Fibroblast of lung (primary cell): ENCODE data around the gene LRRC26. TPM values are rescaled to one million over a fixed set of nuclear protein-coding genes. Genes with fewer than 3 reads are reported as not detected.

Experiments used
- DNase-seq, 2 donors: peaks; one replicate each; pipeline versions ENCODE4 v3.0.0 to v3.0.0-alpha.2; 2010; ENCODE audit warnings: low read depth in 2 of 2
- H2AFZ ChIP-seq: 2 replicates; pipeline ENCODE4 v1.5.1; 2012; ENCODE audit warnings: low read length, control low read depth, inconsistent platforms
- H3K27ac ChIP-seq: 2 replicates; pipeline ENCODE4 v1.5.1; 2011; ENCODE audit warnings: low read length, control low read depth; ENCODE audit not compliant: insufficient read depth
- H3K27me3 ChIP-seq: 2 replicates; pipeline ENCODE4 v1.5.1; 2011; ENCODE audit warnings: mild to moderate bottlenecking, low read length; ENCODE audit not compliant: control insufficient read depth, insufficient read depth
- H3K36me3 ChIP-seq: 2 replicates; pipeline ENCODE4 v1.5.1; 2011; ENCODE audit warnings: low read length; ENCODE audit not compliant: control insufficient read depth, insufficient read depth
- H3K4me1 ChIP-seq: 2 replicates; pipeline ENCODE4 v1.5.1; 2011; ENCODE audit warnings: low read length; ENCODE audit not compliant: control insufficient read depth, insufficient read depth; ENCODE audit errors: extremely low read depth
- H3K4me2 ChIP-seq: 2 replicates; pipeline ENCODE4 v1.5.1; 2011; ENCODE audit warnings: low read length, control low read depth; ENCODE audit not compliant: insufficient read depth; ENCODE audit errors: extremely low read depth
- H3K4me3 ChIP-seq, 4 experiments: fragments of 200-600 bp in 1 of 4; sonication (generic) in 1 of 4; replicated peaks in 1 of 4; 2 replicates each; pipeline ENCODE4 v1.5.1; 2011 to 2016; ENCODE audit warnings: low read length in 4 of 4, low read depth in 3 of 4, mild to moderate bottlenecking in 3 of 4, control low read depth in 2 of 4, inconsistent platforms in 1 of 4, mixed read lengths in 1 of 4; ENCODE audit not compliant: insufficient read depth in 1 of 4; ENCODE audit errors: control extremely low read depth in 1 of 4
- H3K79me2 ChIP-seq: 2 replicates; pipeline ENCODE4 v1.5.1; 2012; ENCODE audit warnings: mild to moderate bottlenecking, low read length, inconsistent platforms; ENCODE audit not compliant: control insufficient read depth, insufficient read depth
- H3K9ac ChIP-seq: 2 replicates; pipeline ENCODE4 v1.5.1; 2011; ENCODE audit warnings: mild to moderate bottlenecking, low read length, control low read depth; ENCODE audit not compliant: insufficient read depth
- H3K9me3 ChIP-seq: 2 replicates; pipeline ENCODE4 v1.5.1; 2012; ENCODE audit warnings: low read depth, low read length; ENCODE audit not compliant: control insufficient read depth, insufficient read depth
- H4K20me1 ChIP-seq: 2 replicates; pipeline ENCODE4 v1.5.1; 2011; ENCODE audit warnings: low read length; ENCODE audit not compliant: control insufficient read depth, insufficient read depth; ENCODE audit errors: extremely low read depth
- EZH2 ChIP-seq: IDR thresholded peaks from 2 replicates; pipeline ENCODE4 v1.5.1; 2012; ENCODE audit warnings: low read length, control low read depth, mild to moderate bottlenecking; ENCODE audit errors: missing control alignments
- polyA plus RNA-seq, 2 donors: library from polyadenylated mRNA; depleted of rRNA in 1 of 2; stranded (reverse) in 1 of 2; unstranded in 1 of 2; fragments of >200 nt; gene quantifications; 2 replicates each; pipeline ENCODE4 v1.2.1, GENCODE V29; 2011 to 2012; ENCODE audit warnings: missing spikeins in 1 of 2
- total RNA-seq: library from RNA; depleted of rRNA; stranded (reverse); fragments of >200 nt; gene quantifications from 2 replicates; pipeline ENCODE4 v1.2.1, GENCODE V29; 2014
- TF ChIP-seq, protein P1 (sequence below), 2 donors: IDR thresholded peaks in 1 of 2; conservative IDR thresholded peaks in 1 of 2; 1 replicate in 1 of 2; 2 replicates in 1 of 2; pipeline ENCODE4 v1.5.1; 2011 to 2012; ENCODE audit warnings: low read length in 2 of 2, control low read depth in 1 of 2, inconsistent platforms in 1 of 2, low read depth in 1 of 2, mild to moderate bottlenecking in 1 of 2

The LRRC26 gene
- total and polyA plus RNA-seq, 2 donors (not counting 1 experiment from before 2014, with no cell fraction given), result not detected

- no peak overlapping the region for H3K27ac ChIP-seq
- H3K79me2 ChIP-seq, result no peaks in the 10 kb centered on the region
- H2AFZ ChIP-seq, result no peak overlapping the region
- TF ChIP-seq EZH2, result no peak
- TF ChIP-seq, protein P1, sequence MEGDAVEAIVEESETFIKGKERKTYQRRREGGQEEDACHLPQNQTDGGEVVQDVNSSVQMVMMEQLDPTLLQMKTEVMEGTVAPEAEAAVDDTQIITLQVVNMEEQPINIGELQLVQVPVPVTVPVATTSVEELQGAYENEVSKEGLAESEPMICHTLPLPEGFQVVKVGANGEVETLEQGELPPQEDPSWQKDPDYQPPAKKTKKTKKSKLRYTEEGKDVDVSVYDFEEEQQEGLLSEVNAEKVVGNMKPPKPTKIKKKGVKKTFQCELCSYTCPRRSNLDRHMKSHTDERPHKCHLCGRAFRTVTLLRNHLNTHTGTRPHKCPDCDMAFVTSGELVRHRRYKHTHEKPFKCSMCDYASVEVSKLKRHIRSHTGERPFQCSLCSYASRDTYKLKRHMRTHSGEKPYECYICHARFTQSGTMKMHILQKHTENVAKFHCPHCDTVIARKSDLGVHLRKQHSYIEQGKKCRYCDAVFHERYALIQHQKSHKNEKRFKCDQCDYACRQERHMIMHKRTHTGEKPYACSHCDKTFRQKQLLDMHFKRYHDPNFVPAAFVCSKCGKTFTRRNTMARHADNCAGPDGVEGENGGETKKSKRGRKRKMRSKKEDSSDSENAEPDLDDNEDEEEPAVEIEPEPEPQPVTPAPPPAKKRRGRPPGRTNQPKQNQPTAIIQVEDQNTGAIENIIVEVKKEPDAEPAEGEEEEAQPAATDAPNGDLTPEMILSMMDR (conservative IDR thresholded peaks at IDR 0.05 in 1 of 2, IDR thresholded peaks at IDR 0.05 in 1 of 2; ENCODE audit: low read depth in 1 of 2, low read length in 2 of 2), result no peak
- DNase-seq, result no peak
- H3K4me1 ChIP-seq, result no peaks in the 10 kb centered on the region
- H4K20me1 ChIP-seq, result no peaks in the 10 kb centered on the region
- H3K27me3 ChIP-seq, result peaks cover 27% of the 10 kb centered on the region
- H3K4me3 ChIP-seq, result no peak overlapping the region
- no peaks in the 10 kb centered on the region for H3K36me3 ChIP-seq
- no peaks in the 10 kb centered on the region for H3K9me3 ChIP-seq
- no peak overlapping the region for H3K4me2 ChIP-seq
- no peak overlapping the region for H3K9ac ChIP-seq
These were observed 27.6 kb downstream of the LRRC26 start for GRCh38 chr9:137141976-137142936.

DNA sequence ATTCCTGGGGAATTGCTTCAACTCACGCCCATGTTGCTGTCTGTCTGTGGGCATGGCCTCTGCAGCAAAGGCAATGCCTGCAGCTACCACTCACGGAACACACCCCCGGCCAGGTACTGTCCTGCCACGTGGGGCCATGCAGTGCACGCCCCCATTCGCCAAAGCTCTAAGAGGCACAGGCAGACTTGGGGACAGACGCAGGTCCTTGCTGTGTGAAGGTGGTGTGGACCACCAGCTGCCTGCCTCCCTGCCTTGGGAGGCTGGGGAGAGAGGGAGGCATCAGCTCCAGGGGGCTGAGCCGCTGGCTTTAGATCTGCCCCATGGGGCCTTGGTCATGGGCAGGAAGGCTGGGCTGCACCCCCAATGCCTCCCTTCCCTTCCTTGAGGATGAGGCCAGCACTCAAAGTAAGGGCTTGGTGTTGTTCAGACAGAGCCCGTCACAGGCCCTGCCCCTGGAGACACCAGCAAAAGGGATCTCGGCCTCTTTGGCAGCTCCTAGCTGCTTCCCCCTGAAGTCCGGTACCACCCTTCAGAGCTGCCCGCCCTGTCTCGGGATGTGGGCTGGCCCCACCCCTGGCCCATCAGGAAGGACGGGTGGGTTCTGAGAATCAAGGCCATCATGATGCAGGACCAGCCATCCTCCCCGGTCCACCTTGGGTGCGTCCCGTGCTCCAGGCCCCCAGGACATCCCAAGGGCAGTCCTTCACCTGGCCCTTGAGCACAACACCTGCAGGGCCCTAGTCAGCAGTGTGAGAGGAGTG, 28.6 kb downstream of the LRRC26 start:
- H2AFZ ChIP-seq, result no peak overlapping the region
- no peaks in the 10 kb centered on the region for H3K9me3 ChIP-seq
- no peak overlapping the region for H3K27ac ChIP-seq
- no peak overlapping the region for H3K4me3 ChIP-seq
- H3K36me3 ChIP-seq, result no peaks in the 10 kb centered on the region
- no peak overlapping the region for H3K9ac ChIP-seq
- no peak for TF ChIP-seq EZH2
- TF ChIP-seq, protein P1 (conservative IDR thresholded peaks at IDR 0.05 in 1 of 2, IDR thresholded peaks at IDR 0.05 in 1 of 2; ENCODE audit: low read depth in 1 of 2, low read length in 2 of 2), result no peak
- no peak for DNase-seq
- no peak overlapping the region for H3K4me2 ChIP-seq
- H3K27me3 ChIP-seq, result peaks cover 29% of the 10 kb centered on the region
- H3K79me2 ChIP-seq, result no peaks in the 10 kb centered on the region
- no peaks in the 10 kb centered on the region for H3K4me1 ChIP-seq
- no peaks in the 10 kb centered on the region for H4K20me1 ChIP-seq
